ENCODE results near the gene ANKRD13B.

Gene ANKRD13B

DNA sequence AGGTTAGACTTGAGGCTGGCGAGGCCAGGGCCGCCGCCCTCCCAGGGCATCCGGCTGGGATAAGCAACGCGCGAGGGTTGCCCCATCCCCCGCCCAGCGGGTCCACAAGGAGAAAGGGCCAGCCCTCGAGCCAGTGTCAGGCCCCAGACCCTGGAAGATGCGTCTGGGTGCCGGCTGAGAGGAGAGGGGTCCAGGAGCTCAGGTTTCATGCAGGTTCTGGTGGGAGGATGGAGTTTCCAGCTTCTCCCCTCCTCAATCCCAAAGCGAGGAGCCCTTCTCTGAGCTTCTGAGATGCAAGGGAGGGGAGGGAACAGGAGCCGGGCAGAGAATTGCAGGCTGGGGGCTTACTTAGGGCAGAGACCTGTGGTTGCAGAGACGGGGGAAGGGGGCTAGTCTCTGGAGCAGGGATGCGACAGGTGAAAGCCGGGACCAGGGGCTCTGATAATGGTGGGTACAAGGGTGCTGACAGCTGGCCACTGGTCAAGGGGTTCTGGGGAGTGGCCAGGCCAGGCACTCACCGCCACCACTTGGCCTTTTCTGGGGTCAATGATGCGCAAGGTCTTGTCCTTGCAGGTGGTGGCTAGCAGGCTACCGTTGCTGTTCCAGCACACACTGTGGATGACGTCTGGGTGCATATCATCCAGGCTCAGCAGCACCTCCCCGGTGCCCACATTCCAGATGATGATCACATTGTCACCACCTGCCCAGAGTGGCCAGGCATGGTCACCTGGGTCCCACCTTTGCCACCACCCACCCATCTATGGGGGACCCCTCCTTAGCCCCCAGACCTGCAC lies 25.5 kb downstream of the ANKRD13B start:
- Mint-ChIP-seq H3K27ac (no peak overlapping the region), H3K36me3 (peaks cover 0 to 3% of the 10 kb centered on the region in 2 donors), H3K4me3 (peak overlapping the region; percentile 85 to 87), H3K27me3 (peaks cover 17 to 32% of the 10 kb centered on the region in 2 donors), H3K9me3 (no peaks in the 10 kb centered on the region), H3K4me1 (peaks cover 53 to 93% of the 10 kb centered on the region in 2 donors)
- DNase-seq, result no peak
- no peak for ATAC-seq (replicated peaks)

GRCh38 chr17:29619251-29619650 lies 26.3 kb downstream of the ANKRD13B start:
- ATAC-seq (replicated peaks) (no peak), DNase-seq (no peak)
- H3K4me1 Mint-ChIP-seq, result peaks cover 55 to 94% of the 10 kb centered on the region in 2 donors
- H3K36me3 Mint-ChIP-seq, result peaks cover 0 to 3% of the 10 kb centered on the region in 2 donors
- no peak overlapping the region for H3K27ac Mint-ChIP-seq
- peaks cover 17 to 32% of the 10 kb centered on the region in 2 donors for H3K27me3 Mint-ChIP-seq
- no peak overlapping the region for H3K4me3 Mint-ChIP-seq
- H3K9me3 Mint-ChIP-seq, result no peaks in the 10 kb centered on the region

DNA sequence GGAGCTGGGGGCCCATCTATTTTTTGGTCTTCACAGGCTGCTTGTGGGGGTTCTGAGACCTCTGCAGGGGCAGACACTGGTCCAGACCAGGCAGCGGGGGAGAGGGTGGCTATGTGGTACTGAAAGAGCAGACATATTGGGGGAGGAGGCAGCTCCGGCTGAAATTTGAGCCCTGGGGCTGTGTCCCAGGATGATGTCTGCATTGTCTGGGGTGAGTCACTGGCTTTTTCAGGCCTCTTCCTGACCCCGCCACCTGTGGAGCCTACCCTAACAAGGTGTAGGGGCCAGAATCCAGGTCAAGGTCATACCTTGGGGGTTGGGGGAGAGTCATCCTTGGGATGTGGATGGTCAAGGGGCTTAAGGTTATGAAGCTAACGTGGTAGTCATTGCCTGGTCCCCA lies 27.3 kb downstream of the ANKRD13B start:
- Mint-ChIP-seq H3K9me3 (no peaks in the 10 kb centered on the region), H3K27ac (no peak overlapping the region), H3K27me3 (peaks cover 11 to 24% of the 10 kb centered on the region in 2 donors), H3K36me3 (peaks cover 0 to 7% of the 10 kb centered on the region in 2 donors), H3K4me1 (peaks cover 52 to 94% of the 10 kb centered on the region in 2 donors), H3K4me3 (no peak overlapping the region)
- DNase-seq (no peak), ATAC-seq (replicated peaks) (no peak)

DNA sequence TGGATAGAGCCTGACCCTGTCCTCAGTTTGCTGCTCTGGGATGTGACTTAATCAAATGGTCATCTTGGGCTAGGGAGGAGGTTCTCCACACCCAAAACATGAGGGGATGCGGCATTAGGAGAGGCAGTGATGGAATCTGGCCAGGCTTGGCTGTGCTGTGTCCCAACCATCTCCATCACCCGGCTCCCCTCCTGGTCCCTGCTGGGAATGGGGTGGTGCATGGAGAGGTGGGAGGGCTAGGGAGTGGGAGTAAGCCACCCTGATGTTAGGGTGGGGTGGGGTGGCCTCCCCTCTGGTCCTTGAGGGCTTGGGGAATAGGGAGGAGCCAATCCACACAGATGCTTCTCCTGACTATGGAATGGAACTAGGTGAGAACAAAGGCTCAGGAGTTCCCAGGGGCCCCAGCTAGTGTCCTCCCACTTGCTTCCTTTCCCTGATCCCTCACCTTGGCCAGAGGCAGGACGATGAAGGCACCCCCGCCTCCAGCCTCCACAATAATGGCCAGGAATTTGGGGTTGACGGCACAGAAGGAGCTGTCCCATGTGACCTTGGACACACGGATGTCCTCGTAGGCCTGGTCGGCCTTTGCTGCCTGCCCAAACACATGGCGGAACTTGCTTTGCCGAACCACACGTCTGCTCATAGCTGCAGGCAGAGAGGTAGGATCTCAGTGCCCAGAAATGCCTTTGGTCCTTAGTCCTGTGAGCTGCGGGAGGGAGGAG lies 28.0 kb downstream of the ANKRD13B start:
- H3K27ac Mint-ChIP-seq, result peak overlapping the region; percentile 33
- peaks cover 49 to 93% of the 10 kb centered on the region in 2 donors for H3K4me1 Mint-ChIP-seq

GRCh38 chr17:29621751-29622194 lies 28.8 kb downstream of the ANKRD13B start:
- Mint-ChIP-seq H3K36me3 (peaks cover 8 to 18% of the 10 kb centered on the region in 2 donors), H3K27ac (peak overlapping the region; percentile 75), H3K9me3 (no peaks in the 10 kb centered on the region), H3K4me1 (peaks cover 45 to 93% of the 10 kb centered on the region in 2 donors), H3K4me3 (peak overlapping the region; percentile 83 to 87), H3K27me3 (peaks cover 5 to 13% of the 10 kb centered on the region in 2 donors)
- DNase-seq, result no peak
- no peak for ATAC-seq (replicated peaks)

More for the DNA sequence above, 28.0 kb downstream of the ANKRD13B start:
- DNase-seq (no peak), ATAC-seq (replicated peaks) (no peak)
- Mint-ChIP-seq H3K36me3 (peaks cover 2 to 14% of the 10 kb centered on the region in 2 donors), H3K27me3 (peaks cover 5 to 18% of the 10 kb centered on the region in 2 donors), H3K9me3 (no peaks in the 10 kb centered on the region), H3K4me3 (peak overlapping the region in 1 of 2 donors; percentile 18)

GRCh38 chr17:29622337-29623282 lies 29.7 kb downstream of the ANKRD13B start, which contains the start of gene CORO6:
TSS of gene CORO6 (minus strand) at chr17:29622912. CDS start at chr17:29621421, 1,491 bp downstream.
- H3K4me3 Mint-ChIP-seq, result peak within 1 kb of the TSS; percentile 83 to 87

GRCh38 chr17:29623283-29623647 lies 30.3 kb downstream of the ANKRD13B start:
- H3K27me3 Mint-ChIP-seq, result peaks cover 0 to 3% of the 10 kb centered on the region in 2 donors

More at GRCh38 chr17:29622337-29623282, 29.7 kb downstream of the ANKRD13B start, which contains the start of gene CORO6:
- Mint-ChIP-seq H3K27me3 (peaks cover 0 to 4% of the 10 kb centered on the region in 2 donors), H3K9me3 (no peaks in the 10 kb centered on the region), H3K4me1 (peaks cover 43 to 93% of the 10 kb centered on the region in 2 donors), H3K27ac (peak within 1 kb of the TSS; percentile 92), H3K36me3 (peaks cover 9 to 24% of the 10 kb centered on the region in 2 donors)
- ATAC-seq (replicated peaks) (peak; percentile 69 to 74), DNase-seq (peak; percentile 35)

GRCh38 chr17:29624586-29624985 lies 31.7 kb downstream of the ANKRD13B start:
- H3K27ac Mint-ChIP-seq, result peak overlapping the region; percentile 92
- H3K4me3 Mint-ChIP-seq, result no peak overlapping the region
- peaks cover 11 to 34% of the 10 kb centered on the region in 2 donors for H3K36me3 Mint-ChIP-seq
- H3K27me3 Mint-ChIP-seq, result no peaks in the 10 kb centered on the region
- H3K4me1 Mint-ChIP-seq, result peaks cover 51 to 77% of the 10 kb centered on the region in 2 donors
- no peaks in the 10 kb centered on the region for H3K9me3 Mint-ChIP-seq
- ATAC-seq (replicated peaks) (no peak), DNase-seq (no peak)

More at GRCh38 chr17:29623283-29623647, 30.3 kb downstream of the ANKRD13B start:
- H3K4me3 Mint-ChIP-seq, result peak overlapping the region; percentile 83 to 87
- no peak for DNase-seq
- peaks cover 11 to 28% of the 10 kb centered on the region in 2 donors for H3K36me3 Mint-ChIP-seq
- no peaks in the 10 kb centered on the region for H3K9me3 Mint-ChIP-seq
- H3K4me1 Mint-ChIP-seq, result peaks cover 46 to 91% of the 10 kb centered on the region in 2 donors
- peak; percentile 10 to 15 for ATAC-seq (replicated peaks)
- peak overlapping the region; percentile 92 for H3K27ac Mint-ChIP-seq

DNA sequence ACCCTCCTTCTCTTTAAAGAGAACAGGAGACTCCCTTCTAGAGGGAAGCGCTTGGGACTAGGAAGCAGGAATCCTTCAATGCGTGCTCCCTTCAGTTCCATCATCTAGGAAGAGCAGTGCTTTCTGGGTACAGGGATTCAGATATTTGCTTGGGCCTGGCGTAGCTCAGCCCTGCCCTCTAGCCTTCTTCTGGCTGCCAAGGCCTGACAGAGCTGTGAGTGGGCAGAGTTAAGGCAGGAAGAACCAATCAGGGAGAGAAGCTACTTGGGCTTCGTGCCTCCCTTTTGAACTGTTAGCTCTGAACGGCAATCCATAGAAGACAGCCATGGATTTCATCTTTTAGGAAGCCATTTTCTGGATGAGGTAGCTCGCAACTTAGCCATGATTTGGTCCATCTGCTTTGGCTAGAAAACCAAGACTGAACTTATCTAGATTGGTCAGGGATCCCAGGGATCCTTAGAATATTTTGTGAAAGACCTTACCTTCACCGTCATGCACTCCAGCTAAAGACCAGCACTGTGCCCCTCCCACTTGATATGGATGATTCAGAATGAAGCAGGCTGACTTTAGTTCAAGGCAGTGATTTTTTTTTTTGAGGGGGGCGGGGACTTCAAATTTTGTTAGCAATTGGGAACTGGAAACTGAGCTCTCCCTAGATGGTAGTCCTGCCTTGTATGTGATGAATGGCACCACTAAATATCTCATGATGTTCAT lies 32.3 kb downstream of the ANKRD13B start:
- Mint-ChIP-seq H3K4me3 (no peak overlapping the region), H3K36me3 (peaks cover 11 to 34% of the 10 kb centered on the region in 2 donors), H3K27me3 (no peaks in the 10 kb centered on the region), H3K27ac (peak overlapping the region; percentile 31), H3K4me1 (peaks cover 50 to 72% of the 10 kb centered on the region in 2 donors), H3K9me3 (no peaks in the 10 kb centered on the region)
- no peak for DNase-seq
- no peak for ATAC-seq (replicated peaks)

DNA sequence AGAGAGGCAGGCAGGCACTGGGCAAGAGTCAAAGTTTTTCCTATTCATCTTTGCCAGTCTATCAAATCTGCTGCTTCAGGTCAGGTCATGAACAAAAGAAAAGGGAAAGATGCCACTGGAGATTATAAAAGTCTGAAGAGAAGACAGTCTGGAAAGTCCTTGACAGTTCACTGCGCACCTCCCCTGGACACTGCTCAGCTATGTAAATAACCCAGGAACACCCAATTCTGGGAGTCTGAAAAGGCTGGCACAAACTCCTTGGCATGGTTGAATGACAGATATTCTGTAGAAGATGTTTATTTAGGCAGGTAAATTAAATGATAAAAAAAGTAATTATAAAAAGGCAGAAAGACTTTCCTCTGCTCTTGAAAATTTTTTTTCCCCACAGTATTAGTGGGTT lies 35.0 kb downstream of the ANKRD13B start:
- peak overlapping the region; percentile 90 for H3K27ac Mint-ChIP-seq
- ATAC-seq (replicated peaks) (no peak), DNase-seq (no peak)
- H3K36me3 Mint-ChIP-seq, result peaks cover 20 to 55% of the 10 kb centered on the region in 2 donors
- H3K4me1 Mint-ChIP-seq, result peaks cover 36 to 55% of the 10 kb centered on the region in 2 donors
- H3K9me3 Mint-ChIP-seq, result no peaks in the 10 kb centered on the region
- H3K4me3 Mint-ChIP-seq, result no peak overlapping the region
- no peaks in the 10 kb centered on the region for H3K27me3 Mint-ChIP-seq

DNA sequence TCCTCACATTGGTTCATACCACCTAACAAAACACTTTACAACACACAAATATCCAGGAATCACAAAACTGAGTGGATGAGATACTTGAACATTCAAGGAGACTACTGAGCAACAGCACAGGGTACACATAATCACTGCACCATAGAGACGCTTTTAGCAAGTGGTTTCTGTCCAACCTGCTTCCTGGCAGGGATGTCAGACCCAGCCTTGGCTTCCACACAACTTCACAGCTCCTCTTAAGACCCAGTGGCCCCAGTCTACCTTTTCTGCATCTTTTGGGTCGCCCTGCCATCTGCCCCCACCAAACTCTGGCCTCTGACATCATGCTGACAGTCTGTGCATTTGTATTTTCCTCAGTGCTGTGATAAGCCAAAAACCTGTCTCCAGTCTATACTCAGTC lies 35.7 kb downstream of the ANKRD13B start:
- H3K27ac Mint-ChIP-seq, result peak overlapping the region; percentile 9
- peaks cover 20 to 55% of the 10 kb centered on the region in 2 donors for H3K36me3 Mint-ChIP-seq
- no peaks in the 10 kb centered on the region for H3K9me3 Mint-ChIP-seq
- DNase-seq (no peak), ATAC-seq (replicated peaks) (no peak)
- no peak overlapping the region for H3K4me3 Mint-ChIP-seq
- peaks cover 31 to 53% of the 10 kb centered on the region in 2 donors for H3K4me1 Mint-ChIP-seq
- no peaks in the 10 kb centered on the region for H3K27me3 Mint-ChIP-seq

DNA sequence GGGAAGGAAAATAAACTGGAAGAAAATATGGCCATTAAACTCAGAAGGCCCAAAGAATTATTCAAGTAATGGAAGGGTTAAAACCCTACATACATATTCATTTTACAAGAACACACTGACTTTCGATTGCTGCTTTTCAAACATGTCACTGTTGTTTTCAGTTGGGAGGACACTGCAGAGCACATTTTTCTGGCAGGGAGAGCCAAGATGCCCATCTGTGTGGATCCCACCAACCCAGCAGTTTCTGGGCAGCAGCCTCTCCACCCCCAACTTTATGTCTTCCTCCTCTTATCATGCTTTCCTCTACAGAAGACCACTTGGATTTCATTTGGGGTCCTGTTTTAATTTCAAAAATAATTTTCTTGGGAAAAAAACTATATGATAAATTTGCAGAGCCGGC lies 36.9 kb downstream of the ANKRD13B start:
- Mint-ChIP-seq H3K9me3 (no peaks in the 10 kb centered on the region), H3K27me3 (no peaks in the 10 kb centered on the region), H3K4me1 (peaks cover 24 to 46% of the 10 kb centered on the region in 2 donors), H3K27ac (peak overlapping the region; percentile 42), H3K36me3 (peaks cover 28 to 61% of the 10 kb centered on the region in 2 donors), H3K4me3 (no peak overlapping the region)
- no peak for ATAC-seq (replicated peaks)
- DNase-seq, result no peak

DNA sequence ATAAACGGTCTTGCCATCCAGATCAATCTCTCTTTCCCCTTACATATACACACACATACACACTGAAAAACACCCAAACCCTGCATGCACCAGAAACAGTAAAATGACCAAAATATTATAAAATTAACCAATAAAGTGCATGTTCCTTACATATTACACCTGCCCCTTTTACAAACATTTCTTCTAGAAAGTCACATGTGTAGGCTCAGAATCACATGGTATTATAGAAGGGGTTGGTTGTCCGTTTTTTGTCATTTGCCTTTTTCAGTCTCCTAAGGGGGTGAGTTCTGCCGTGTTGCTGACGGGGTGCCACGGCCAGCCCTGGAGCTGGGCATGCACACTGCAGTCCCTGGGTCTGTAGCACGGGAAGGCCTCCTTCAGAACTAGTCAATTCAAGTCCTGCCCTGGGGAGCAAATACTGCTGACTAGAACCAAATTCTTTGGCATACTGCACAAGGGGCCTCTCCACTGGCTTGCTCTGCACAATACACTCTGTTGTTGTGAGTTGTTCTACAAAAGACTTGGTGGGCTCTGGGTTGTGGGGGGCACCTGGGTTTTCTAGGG lies 37.8 kb downstream of the ANKRD13B start:
- H3K9me3 Mint-ChIP-seq, result no peaks in the 10 kb centered on the region
- peaks cover 28 to 52% of the 10 kb centered on the region in 2 donors for H3K36me3 Mint-ChIP-seq
- no peaks in the 10 kb centered on the region for H3K27me3 Mint-ChIP-seq
- no peak for DNase-seq
- no peak overlapping the region for H3K27ac Mint-ChIP-seq
- no peak overlapping the region for H3K4me3 Mint-ChIP-seq
- ATAC-seq (replicated peaks), result no peak
- peaks cover 19 to 38% of the 10 kb centered on the region in 2 donors for H3K4me1 Mint-ChIP-seq

Measured in stimulated activated naive B cell treated with anti-CD40 and anti-IgM and Interleukin-4, amounts not matched to agents 10 μg/mL and 1 μg/mL and 100 μg/mL, for 72 hours (primary cell).